ENCODE measurements around the gene GLUD2. TPM values are rescaled to one million over a fixed set of nuclear protein-coding genes. Genes with fewer than 3 reads are reported as not detected.

GLUD2 gene
- total RNA-seq, 1 experiment from 2014 or later = 1.0 TPM

DNA sequence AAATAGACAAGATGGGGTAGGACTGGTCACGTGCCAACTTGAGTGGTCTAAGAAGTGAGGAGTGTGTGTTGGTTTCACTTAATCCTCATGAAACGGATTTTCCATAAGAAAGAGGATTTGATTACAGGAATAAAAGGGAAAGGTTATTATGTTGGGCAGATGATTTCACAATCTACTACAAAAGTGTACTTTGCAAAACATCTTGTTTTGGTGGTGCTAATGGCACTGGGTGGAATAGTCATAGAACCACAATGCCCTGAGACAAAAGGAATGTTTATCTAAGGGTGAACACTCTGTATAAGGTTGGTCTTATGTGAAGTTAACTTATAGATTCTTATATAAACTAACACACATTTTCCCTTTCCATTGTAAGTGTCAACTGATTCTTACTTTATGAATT lies 45.6 kb downstream of the GLUD2 start:
- Mint-ChIP-seq H3K9me3 (peaks cover 65 to 71% of the 10 kb centered on the region in 2 experiments), H3K4me3 (no peak overlapping the region), H3K27ac (no peak overlapping the region), H3K36me3 (ENCODE audit: insufficient read depth in 1 of 3, low read depth in 3 of 3) (peaks cover 0 to 2% (median 0%) of the 10 kb centered on the region in 3 experiments; a peak in 3 of 7 replicates), H3K4me1 (no peaks in the 10 kb centered on the region), H3K27me3 (ENCODE audit: low read depth) (peaks cover 5% of the 10 kb centered on the region)
- H3K79me1 ChIP-seq (ENCODE audit: insufficient read depth, low read depth, low read length, poor library complexity, severe bottlenecking) = no peaks in the 10 kb centered on the region
- H4K5ac ChIP-seq (ENCODE audit: insufficient read length, low read depth, low read length) = no peak overlapping the region
- H3K9ac ChIP-seq (ENCODE audit: extremely low read depth, insufficient read length, low read length) = no peak overlapping the region
- H4K91ac ChIP-seq (ENCODE audit: insufficient read length, low read depth, low read length) = no peak overlapping the region
- H3T11ph ChIP-seq (ENCODE audit: low read length) = no peak overlapping the region
- no peak overlapping the region for H2BK15ac ChIP-seq (ENCODE audit: low read depth, low read length)
- no peak overlapping the region for H3K27ac ChIP-seq (ENCODE audit: insufficient read length, low read depth, low read length)
- TF ChIP-seq CTCF (conservative IDR thresholded peaks at IDR 0.05) = no peak
- peaks cover 15% of the 10 kb centered on the region for H3K9me3 ChIP-seq (ENCODE audit: control insufficient read depth, low read depth, low read length)
- H2BK5ac ChIP-seq (ENCODE audit: insufficient read length, low read length) = no peak overlapping the region
- no peaks in the 10 kb centered on the region for H4K20me1 ChIP-seq (ENCODE audit: control insufficient read depth, insufficient read depth, insufficient read length)
- no peak overlapping the region for H2AFZ ChIP-seq (ENCODE audit: low read length)
- H2BK12ac ChIP-seq (ENCODE audit: insufficient read length, low read depth, low read length) = no peak overlapping the region
- no peak for DNase-seq
- H3K14ac ChIP-seq (ENCODE audit: insufficient read depth, low read length) = no peak overlapping the region
- no peaks in the 10 kb centered on the region for H3K4me1 ChIP-seq (ENCODE audit: insufficient read depth, low read length)
- no peak overlapping the region for H4K8ac ChIP-seq (replicated peaks; ENCODE audit: insufficient read length, low read depth, low read length)
- no peak overlapping the region for H2AK5ac ChIP-seq (ENCODE audit: insufficient read length, low read length)
- no peaks in the 10 kb centered on the region for H3K23me2 ChIP-seq (ENCODE audit: insufficient read length, low read depth, low read length, poor library complexity, severe bottlenecking)
- H3K4me2 ChIP-seq (ENCODE audit: insufficient read depth, insufficient read length, low read length) = no peak overlapping the region
- no peak overlapping the region for H3K56ac ChIP-seq (ENCODE audit: insufficient read length, low read depth, low read length)
- no CpG with 5 or more reads among the region's 2 CpGs for WGBS (ENCODE audit: extremely low coverage, insufficient read length, low lambda C conversion rate)
- no peaks in the 10 kb centered on the region for H3K27me3 ChIP-seq (ENCODE audit: insufficient read depth, low read length)
- H3K4ac ChIP-seq (ENCODE audit: low read depth, low read length) = no peak overlapping the region
- no peak overlapping the region for H3K23ac ChIP-seq (ENCODE audit: insufficient read length, low read depth, low read length)
- H3K79me2 ChIP-seq (ENCODE audit: insufficient read depth, low read length) = no peaks in the 10 kb centered on the region
- no peak overlapping the region for H3K18ac ChIP-seq (ENCODE audit: insufficient read length, low read depth, low read length)
- H2BK20ac ChIP-seq (ENCODE audit: low read depth, low read length, poor library complexity, severe bottlenecking) = no peak overlapping the region
- H2BK120ac ChIP-seq (ENCODE audit: low read depth, low read length, poor library complexity, severe bottlenecking) = no peak overlapping the region

Other genes starting within 250 kb of the GLUD2 start
- not detected in 2 replicates for gene CT47B1, start 171.7 kb upstream of the GLUD2 start, total RNA-seq (2021)
- not detected in 2 replicates for gene CT47A11, start 110.5 kb upstream of the GLUD2 start, total RNA-seq (2021)
- gene CT47A10, start 105.6 kb upstream of the GLUD2 start, total RNA-seq (2021) = not detected in 2 replicates
- gene CT47A9, start 100.7 kb upstream of the GLUD2 start, total RNA-seq (2021) = not detected in 2 replicates
- not detected in 2 replicates for gene CT47A8, start 95.9 kb upstream of the GLUD2 start, total RNA-seq (2021)
- not detected in 2 replicates for gene CT47A7, start 91.0 kb upstream of the GLUD2 start, total RNA-seq (2021)
- not detected in 2 replicates for gene CT47A6, start 86.1 kb upstream of the GLUD2 start, total RNA-seq (2021)
- gene CT47A5, start 81.3 kb upstream of the GLUD2 start, total RNA-seq (2021) = not detected in 2 replicates
- gene CT47A4, start 76.4 kb upstream of the GLUD2 start, total RNA-seq (2021) = not detected in 2 replicates
- gene CT47A3, start 71.5 kb upstream of the GLUD2 start, total RNA-seq (2021) = not detected in 2 replicates
- not detected in 2 replicates for gene CT47A2, start 66.7 kb upstream of the GLUD2 start, total RNA-seq (2021)
- gene CT47A1, start 61.9 kb upstream of the GLUD2 start, total RNA-seq (2021) = not detected in 2 replicates

Data from H9 (cell line).